Pancreas (tissue), 10 donors: ENCODE measurements around the gene FEN1. TPM values are rescaled to one million over a fixed set of nuclear protein-coding genes. Genes with fewer than 3 reads are reported as not detected.

ENCODE experiments used
- ATAC-seq, 4 donors: fragments of 200-7000 bp; cut with Tn5 transposase; one replicate each; pipeline versions ENCODE4 v1.8.0 to v1.9.1; 2020; ENCODE audit warnings: mild to moderate bottlenecking in 4 of 4, moderate library complexity in 4 of 4
- DNase-seq, 6 donors: peaks; one replicate each; pipeline ENCODE4 v3.0.0-alpha.2; 2020
- FAIRE-seq: peaks from 2 replicates; lab custom pipeline; 2012; peaks lifted over from hg19 to GRCh38; lab: Jason Lieb, UNC
- H3K27ac ChIP-seq, 4 donors: fragments of 200-600 bp; sonication (generic); 1 replicate in 3 of 4; 2 replicates in 1 of 4; pipeline versions ENCODE4 v1.5.0 to v1.8.0; 2020
- H3K27me3 ChIP-seq, 4 donors: fragments of 200-600 bp; one replicate each; pipeline ENCODE4 v1.8.0; 2021
- H3K36me3 ChIP-seq, 3 donors: fragments of 200-600 bp; sonication (generic) in 1 of 3; one replicate each; pipeline versions ENCODE4 v1.5.0 to v1.8.0; 2020 to 2021
- H3K4me1 ChIP-seq, 3 donors: fragments of 200-600 bp; one replicate each; pipeline ENCODE4 v1.8.0; 2021
- H3K4me3 ChIP-seq, 4 donors: fragments of 200-600 bp; sonication (generic) in 2 of 4; one replicate each; pipeline versions ENCODE4 v1.5.0 to v1.8.0; 2020 to 2021
- H3K9me3 ChIP-seq, 4 donors: fragments of 200-600 bp; one replicate each; pipeline ENCODE4 v1.8.0; 2021
- WGBS, 2 donors: extraction: QIAGEN DNeasy Blood & Tissue Kit; methylation state at CpG; one replicate each; pipeline ENCODE4 v1.1.7; 2013; 5-methylcytosine and 5-hydroxymethylcytosine counted together
- intact Hi-C, 3 donors: fragments of 100-400 bp; cut with DNase I; formaldehyde crosslinking; loops; one replicate each; pipeline versions ENCODE4 v1.11.1 to v1.14.2; 2022
- polyA plus RNA-seq, 2 donors: library from polyadenylated mRNA; stranded (reverse); fragments of 200-250 nt; gene quantifications; one replicate each; pipeline ENCODE4 v1.2.3, GENCODE V29; 2013
- total RNA-seq, 6 donors: library from RNA; stranded (reverse); fragmentation: NEBNext Ultra II Directional in 4 of 6; extraction: Animal tissue kit (Norgen Biotek cat#: 25700) in 4 of 6; gene quantifications; one replicate each; pipeline versions ENCODE4 v1.2.1 to v1.2.4, GENCODE V29; 2021 to 2023
- TF ChIP-seq, protein P1 (sequence below), 4 donors: fragments of 200-600 bp; sonication (generic) in 3 of 4; IDR thresholded peaks; one replicate each; pipeline versions ENCODE4 v1.5.0 to v1.8.0; 2021; ENCODE audit warnings: antibody characterized with exemption in 4 of 4
- donor health status: healthy with polysubstance abuse.
- donor health status: DM: no; HTN: no; CAD: no; lungs with moderate emphysema.
- donor health status: DM: no; HTN: no; CAD: no.
- donor health status: control.
- donor health status: control.
- donor health status: Bipolar disorder and iron deficiency.
- donor health status: DM: yes; HTN: yes; CAD: no.
- donor health status: DM: no; HTN: no; CAD: no.
- donor health status: DM: no; HTN: no; CAD: no.
- donor health status: DM: yes; HTN: yes; CAD: no.

FEN1 gene
- total and polyA plus RNA-seq, 8 donors = 2.3 to 7.3 (median 4.7) TPM

- ATAC-seq (no peak), DNase-seq (no peak), FAIRE-seq (no peak)
- H3K4me3 ChIP-seq = no peak overlapping the region
- no peaks in the 10 kb centered on the region for H3K27me3 ChIP-seq
- no peak overlapping the region for H3K27ac ChIP-seq
- peaks cover 0 to 2% (median under 1%) of the 10 kb centered on the region in 3 donors for H3K4me1 ChIP-seq
- WGBS, 2 donors = 84 to 89% methylated on average over 11 of the region's 11 CpGs
- no peaks in the 10 kb centered on the region for H3K9me3 ChIP-seq
- intact Hi-C loops = no loop called here
- TF ChIP-seq, protein P1, sequence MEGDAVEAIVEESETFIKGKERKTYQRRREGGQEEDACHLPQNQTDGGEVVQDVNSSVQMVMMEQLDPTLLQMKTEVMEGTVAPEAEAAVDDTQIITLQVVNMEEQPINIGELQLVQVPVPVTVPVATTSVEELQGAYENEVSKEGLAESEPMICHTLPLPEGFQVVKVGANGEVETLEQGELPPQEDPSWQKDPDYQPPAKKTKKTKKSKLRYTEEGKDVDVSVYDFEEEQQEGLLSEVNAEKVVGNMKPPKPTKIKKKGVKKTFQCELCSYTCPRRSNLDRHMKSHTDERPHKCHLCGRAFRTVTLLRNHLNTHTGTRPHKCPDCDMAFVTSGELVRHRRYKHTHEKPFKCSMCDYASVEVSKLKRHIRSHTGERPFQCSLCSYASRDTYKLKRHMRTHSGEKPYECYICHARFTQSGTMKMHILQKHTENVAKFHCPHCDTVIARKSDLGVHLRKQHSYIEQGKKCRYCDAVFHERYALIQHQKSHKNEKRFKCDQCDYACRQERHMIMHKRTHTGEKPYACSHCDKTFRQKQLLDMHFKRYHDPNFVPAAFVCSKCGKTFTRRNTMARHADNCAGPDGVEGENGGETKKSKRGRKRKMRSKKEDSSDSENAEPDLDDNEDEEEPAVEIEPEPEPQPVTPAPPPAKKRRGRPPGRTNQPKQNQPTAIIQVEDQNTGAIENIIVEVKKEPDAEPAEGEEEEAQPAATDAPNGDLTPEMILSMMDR (IDR thresholded peaks at IDR 0.05) = no peak
- peaks cover 0 to 67% (median 5%) of the 10 kb centered on the region in 3 donors for H3K36me3 ChIP-seq
Measured at GRCh38 chr11:61782841-61783240, 9.9 kb upstream of the FEN1 start.

DNA sequence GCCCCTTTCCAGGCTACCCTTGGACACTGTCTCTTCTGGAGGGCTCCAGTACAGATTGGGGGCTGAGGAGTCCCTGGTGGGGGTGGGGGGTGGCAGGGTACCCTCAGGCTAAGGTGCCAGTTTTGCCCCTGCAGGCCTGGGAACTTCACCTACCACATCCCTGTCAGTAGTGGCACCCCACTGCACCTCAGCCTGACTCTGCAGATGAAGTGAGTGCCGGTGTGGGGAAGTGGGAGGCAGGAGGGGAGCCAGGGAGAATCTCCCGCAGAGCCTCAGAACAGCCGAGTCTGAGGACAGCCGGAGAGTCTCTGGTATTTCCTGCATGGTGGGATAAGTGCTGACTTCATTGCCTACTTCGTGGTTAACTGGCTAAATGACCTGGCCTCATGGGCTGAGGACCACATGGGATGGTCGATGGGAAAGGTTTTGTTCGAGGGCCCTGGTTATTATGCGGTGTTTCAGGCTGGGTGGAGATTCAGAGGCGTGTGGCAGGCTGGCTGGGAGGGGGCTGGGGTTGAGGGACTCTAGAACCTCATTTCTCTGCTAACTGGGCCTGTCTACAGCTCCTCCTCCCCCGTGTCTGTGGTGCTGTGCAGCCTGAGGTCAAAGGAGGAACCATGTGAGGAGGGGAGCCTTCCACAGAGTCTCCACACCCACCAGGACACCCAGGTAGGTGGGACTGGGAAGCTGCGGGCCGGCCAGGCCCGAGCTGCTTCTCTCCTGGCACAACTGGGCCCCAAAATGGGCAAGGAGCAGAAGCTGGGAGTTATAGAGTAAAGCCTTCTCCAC lies 8.8 kb upstream of the FEN1 start:
- TF ChIP-seq, protein P1 (IDR thresholded peaks at IDR 0.05) = no peak
- peak in 1 of 6 donors; percentile 8 for DNase-seq
- WGBS, 2 donors = 71 to 72% methylated on average over 13 of the region's 13 CpGs
- Histone ChIP-seq H3K27ac (no peak overlapping the region), H3K9me3 (no peaks in the 10 kb centered on the region), H3K4me1 (no peaks in the 10 kb centered on the region), H3K36me3 (peaks cover 0 to 63% (median 12%) of the 10 kb centered on the region in 3 donors), H3K27me3 (no peaks in the 10 kb centered on the region), H3K4me3 (no peak overlapping the region)
- no peak for FAIRE-seq
- intact Hi-C loops = no loop called here
- ATAC-seq = no peak

DNA sequence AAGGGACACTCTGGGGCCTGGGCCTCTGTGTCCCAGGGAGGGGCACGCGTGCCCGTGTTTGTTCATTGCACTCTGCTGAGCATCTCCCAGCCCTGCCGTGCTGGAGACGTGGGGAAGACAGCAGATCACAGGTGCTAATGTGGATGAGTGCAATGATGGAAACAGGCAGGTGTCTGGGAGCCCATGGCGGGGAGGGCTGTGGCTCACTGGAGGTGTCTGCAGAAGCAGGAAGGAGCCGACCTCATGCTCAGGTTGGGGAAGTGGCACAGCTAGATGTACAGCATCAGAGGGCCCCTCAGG lies 8.3 kb upstream of the FEN1 start:
- H3K4me1 ChIP-seq = no peaks in the 10 kb centered on the region
- no peaks in the 10 kb centered on the region for H3K27me3 ChIP-seq
- intact Hi-C loops = no loop called here
- H3K27ac ChIP-seq = no peak overlapping the region
- WGBS, 2 donors = 77 to 81% methylated on average over 7 of the region's 7 CpGs
- no peak overlapping the region for H3K4me3 ChIP-seq
- TF ChIP-seq, protein P1 (IDR thresholded peaks at IDR 0.05) = no peak
- H3K9me3 ChIP-seq = no peaks in the 10 kb centered on the region
- DNase-seq = peak in 2 of 6 donors; percentile 10 to 46
- no peak for FAIRE-seq
- ATAC-seq = peak in 1 of 4 donors; percentile 3
- H3K36me3 ChIP-seq = peaks cover 0 to 62% (median 13%) of the 10 kb centered on the region in 3 donors

DNA sequence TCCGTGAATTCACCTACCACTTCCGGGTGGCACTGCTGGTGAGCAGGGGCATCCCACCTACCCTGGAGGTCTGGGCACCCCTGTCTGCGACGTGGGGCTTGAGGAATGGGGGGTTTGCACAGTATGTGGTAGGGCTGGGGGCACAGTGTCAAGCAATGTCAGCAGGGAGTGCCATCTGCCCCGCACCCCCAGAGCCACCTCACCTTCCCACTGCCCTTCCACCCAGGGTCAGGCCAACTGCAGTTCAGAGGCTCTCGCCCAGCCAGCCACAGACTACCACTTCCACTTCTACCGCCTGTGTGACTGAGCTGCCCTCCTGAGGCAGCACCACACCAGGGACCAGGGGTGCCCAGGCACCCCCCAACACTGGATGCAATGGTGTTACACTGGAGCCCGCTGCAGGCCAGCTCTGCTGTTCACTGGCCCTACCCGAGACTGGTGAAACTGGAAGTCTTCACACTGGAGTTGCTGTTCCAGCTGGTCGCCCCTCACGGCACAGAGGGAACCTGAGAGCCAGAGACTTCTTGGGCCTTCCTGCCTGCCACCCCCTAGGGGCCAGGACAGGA lies 6.8 kb upstream of the FEN1 start:
- Histone ChIP-seq H3K36me3 (peaks cover 0 to 67% (median 13%) of the 10 kb centered on the region in 3 donors), H3K4me1 (peaks cover 0 to 2% (median 0%) of the 10 kb centered on the region in 3 donors), H3K27ac (no peak overlapping the region), H3K4me3 (no peak overlapping the region), H3K27me3 (no peaks in the 10 kb centered on the region), H3K9me3 (no peaks in the 10 kb centered on the region)
- FAIRE-seq (no peak), DNase-seq (peak in 2 of 6 donors; percentile 13 to 24), ATAC-seq (no peak)
- TF ChIP-seq, protein P1 (IDR thresholded peaks at IDR 0.05) = no peak
- 87 to 92% methylated on average over 11 of the region's 11 CpGs for WGBS, 2 donors
- intact Hi-C loops = loop anchor here in 1 of 3 donors (5.0 kb wide), 1 partner anchor 39 kb away; no protein-coding TSS in a partner anchor
